HCT116 (cell line): ENCODE results near the gene XPNPEP3. TPM values are rescaled to one million over a fixed set of nuclear protein-coding genes. Genes with fewer than 3 reads are reported as not detected.

ENCODE experiments used
- ATAC-seq: fragments of 200-7000 bp; cut with Tn5 transposase; 2 replicates; pipeline ENCODE4 v1.9.1; 2020; ENCODE audit warnings: mild to moderate bottlenecking, moderate library complexity
- BruUV-seq: library from RNA; stranded (reverse); fragments of 400-500 nt; replicated peaks from 2 replicates; lab custom pipeline; 2021; lab: Mats Ljungman, UMichigan
- CTCF ChIA-PET: fragments of 300-600 bp; sonication (Branson Sonifier 250); formaldehyde crosslinking; loops from one replicate; lab custom pipeline; 2021; ENCODE audit warnings: antibody characterized with exemption; lab: Charles Lee
- POLR2A ChIA-PET: fragments of 300-600, 350-600 bp; sonication (Branson Sonifier 250); formaldehyde crosslinking; loops from one replicate; lab custom pipeline; 2021; ENCODE audit warnings: antibody characterized with exemption; lab: Charles Lee
- RAD21 ChIA-PET, 2 experiments: fragments of 300-600 bp; sonication (Branson Sonifier 250); formaldehyde crosslinking; loops; one replicate each; lab custom pipeline; 2023; ENCODE audit warnings: low total read pairs in 2 of 2; ENCODE audit not compliant: uncharacterized antibody in 2 of 2, unreplicated experiment in 2 of 2, low non-redundant PET in 1 of 2; lab: Charles Lee
- DNase-seq: peaks from one replicate; pipeline ENCODE4 v3.0.0-alpha.2; 2010; ENCODE audit warnings: low read depth, low spot score
- H2AFZ ChIP-seq: fragments of 200-600 bp; shearing (Covaris generic), sonication (generic); 2 replicates; pipeline ENCODE4 v1.6.1; 2017; ENCODE audit warnings: low read depth, mixed run types, mixed read lengths, antibody characterized with exemption, low read length; ENCODE audit not compliant: poor library complexity, severe bottlenecking
- H3K27ac ChIP-seq: 2 replicates; pipeline ENCODE4 v1.5.1; 2012; ENCODE audit warnings: low read depth, low read length
- H3K27me3 ChIP-seq: fragments of 200-600 bp; sonication (generic); 2 replicates; pipeline ENCODE4 v1.6.1; 2016; ENCODE audit warnings: mixed run types, low read length, mixed read lengths; ENCODE audit not compliant: insufficient read depth
- H3K36me3 ChIP-seq, 2 experiments: fragments of 200-500 bp in 1 of 2; fragments of 200-600 bp in 1 of 2; sonication (Bioruptor generic) in 1 of 2; sonication (generic) in 1 of 2; 2 replicates each; pipeline versions ENCODE4 v1.5.1 to v1.6.1; 2014 to 2016; ENCODE audit warnings: low read length in 2 of 2, inconsistent platforms in 1 of 2, mixed read lengths in 1 of 2, mixed run types in 1 of 2; ENCODE audit not compliant: insufficient read depth in 2 of 2, control insufficient read depth in 1 of 2
- H3K4me1 ChIP-seq, 2 experiments: fragments of 200-600 bp in 1 of 2; sonication (generic) in 1 of 2; 2 replicates each; pipeline versions ENCODE4 v1.5.1 to v1.6.1; 2012 to 2017; ENCODE audit warnings: low read length in 2 of 2, inconsistent platforms in 1 of 2, mild to moderate bottlenecking in 1 of 2, mixed read lengths in 1 of 2, mixed run types in 1 of 2, moderate library complexity in 1 of 2; ENCODE audit not compliant: insufficient read depth in 2 of 2, control insufficient read depth in 1 of 2
- H3K4me2 ChIP-seq: fragments of 200-600 bp; sonication (generic); 2 replicates; pipeline ENCODE4 v1.6.1; 2017; ENCODE audit warnings: mixed run types, low read length, mixed read lengths
- H3K4me3 ChIP-seq, 2 experiments: fragments of 200-600 bp in 1 of 2; sonication (generic) in 1 of 2; replicated peaks in 1 of 2; 2 replicates each; pipeline ENCODE4 v1.5.1; 2011 to 2016; ENCODE audit warnings: low read length in 2 of 2, control low read depth in 1 of 2, low read depth in 1 of 2, mild to moderate bottlenecking in 1 of 2, mixed read lengths in 1 of 2, mixed run types in 1 of 2
- H3K79me2 ChIP-seq: fragments of 200-600 bp; sonication (generic); 2 replicates; pipeline ENCODE4 v1.6.1; 2017; ENCODE audit warnings: mild to moderate bottlenecking, mixed run types, low read length, moderate library complexity, mixed read lengths; ENCODE audit not compliant: insufficient read depth
- H3K9ac ChIP-seq: fragments of 200-600 bp; sonication (generic); 2 replicates; pipeline ENCODE4 v1.6.1; 2016; ENCODE audit warnings: low read length, mixed read lengths
- H3K9me2 ChIP-seq: fragments of 200-600 bp; sonication (generic), shearing (Covaris generic); 2 replicates; pipeline ENCODE4 v1.6.1; 2017; ENCODE audit warnings: mixed run types, mild to moderate bottlenecking, moderate library complexity; ENCODE audit not compliant: insufficient read depth
- H3K9me3 ChIP-seq, 2 experiments: fragments of 200-500 bp in 1 of 2; fragments of 200-600 bp in 1 of 2; sonication (Bioruptor generic) in 1 of 2; sonication (generic) in 1 of 2; 2 replicates each; pipeline ENCODE4 v1.6.1; 2014 to 2017; ENCODE audit warnings: low read length in 2 of 2, mixed read lengths in 2 of 2, inconsistent platforms in 1 of 2, low read depth in 1 of 2, mild to moderate bottlenecking in 1 of 2, mixed run types in 1 of 2, moderate library complexity in 1 of 2; ENCODE audit not compliant: control insufficient read depth in 1 of 2, insufficient read depth in 1 of 2
- H4K20me1 ChIP-seq: fragments of 200-600 bp; sonication (generic), shearing (Covaris generic); 2 replicates; pipeline ENCODE4 v1.6.1; 2017; ENCODE audit warnings: mixed run types, mild to moderate bottlenecking, moderate library complexity; ENCODE audit not compliant: insufficient read depth
- EGR1 ChIP-seq: IDR thresholded peaks from 2 replicates; pipeline ENCODE4 v1.6.1; 2012; ENCODE audit warnings: low read depth
- ELF1 ChIP-seq: IDR thresholded peaks from 2 replicates; pipeline ENCODE4 v1.6.1; 2012; ENCODE audit warnings: low read depth, borderline replicate concordance
- FOSL1 ChIP-seq: IDR thresholded peaks from 2 replicates; pipeline ENCODE4 v1.6.1; 2012; ENCODE audit warnings: low read depth
- SP1 ChIP-seq: IDR thresholded peaks from 2 replicates; pipeline ENCODE4 v1.6.1; 2012; ENCODE audit warnings: low read depth
- TCF7L2 ChIP-seq: IDR thresholded peaks from 2 replicates; pipeline ENCODE4 v1.7.0; 2011; ENCODE audit warnings: borderline replicate concordance, inconsistent platforms; ENCODE audit not compliant: insufficient read depth, insufficient read length; ENCODE audit errors: extremely low read depth
- ZFX ChIP-seq: fragments of 450-650 bp; IDR thresholded peaks from 2 replicates; pipeline ENCODE4 v1.6.1; 2017
- ZNF274 ChIP-seq: fragments of 200-500 bp; sonication (Bioruptor generic); IDR thresholded peaks from 2 replicates; pipeline ENCODE4 v1.6.1; 2014; ENCODE audit warnings: mild to moderate bottlenecking, low read depth, low read length, inconsistent platforms
- intact Hi-C: fragments of 100-400 bp; cut with micrococcal nuclease; formaldehyde crosslinking; loops from 2 replicates; pipeline ENCODE4 v1.10.0; 2022
- total RNA-seq: library from RNA; stranded (reverse); gene quantifications from one replicate; pipeline ENCODE4 v1.2.1, GENCODE V29; 2021; ENCODE audit not compliant: unreplicated experiment
- TF ChIP-seq, protein P1 (sequence below): IDR thresholded peaks from 2 replicates; pipeline ENCODE4 v1.6.1; 2011; ENCODE audit warnings: mild to moderate bottlenecking, low read length, moderate library complexity; ENCODE audit not compliant: insufficient replicate concordance; ENCODE audit errors: extremely low read depth
- TF ChIP-seq, protein P2 (sequence below): IDR thresholded peaks from 2 replicates; pipeline ENCODE4 v1.6.1; 2012; ENCODE audit warnings: low read depth

The XPNPEP3 gene
- total RNA-seq, 1 experiment from 2014 or later: 29.8 TPM

DNA sequence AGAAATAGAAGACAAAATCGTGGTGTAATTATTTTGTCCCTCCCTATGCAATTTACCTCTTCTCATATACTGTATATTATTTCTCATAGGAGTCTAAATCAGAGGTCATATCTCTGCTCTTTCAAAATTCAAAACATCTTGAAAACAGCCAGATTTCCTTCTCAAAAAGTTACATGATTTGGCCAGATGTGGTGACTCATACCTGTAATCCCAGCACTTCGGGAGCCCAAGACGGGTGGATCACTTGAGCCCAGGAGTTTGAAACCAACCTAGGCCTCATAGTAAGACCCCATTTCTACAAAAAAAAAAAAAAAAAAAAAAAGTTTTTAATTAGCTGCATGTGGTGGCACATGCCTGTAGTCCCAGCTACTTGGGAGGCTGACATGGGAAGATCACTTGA is 33.9 kb downstream of the XPNPEP3 start:
- intact Hi-C loops: loop anchor here (10.0 kb wide), 1 partner anchor 236 kb away; no protein-coding TSS in a partner anchor
- H3K4me2 ChIP-seq: no peak overlapping the region
- CTCF ChIA-PET: interaction anchor here (1.5 kb wide), 1 partner anchor 8 kb away, joined by 3 read pairs; no protein-coding TSS in a partner anchor
- TF ChIP-seq, protein P1, sequence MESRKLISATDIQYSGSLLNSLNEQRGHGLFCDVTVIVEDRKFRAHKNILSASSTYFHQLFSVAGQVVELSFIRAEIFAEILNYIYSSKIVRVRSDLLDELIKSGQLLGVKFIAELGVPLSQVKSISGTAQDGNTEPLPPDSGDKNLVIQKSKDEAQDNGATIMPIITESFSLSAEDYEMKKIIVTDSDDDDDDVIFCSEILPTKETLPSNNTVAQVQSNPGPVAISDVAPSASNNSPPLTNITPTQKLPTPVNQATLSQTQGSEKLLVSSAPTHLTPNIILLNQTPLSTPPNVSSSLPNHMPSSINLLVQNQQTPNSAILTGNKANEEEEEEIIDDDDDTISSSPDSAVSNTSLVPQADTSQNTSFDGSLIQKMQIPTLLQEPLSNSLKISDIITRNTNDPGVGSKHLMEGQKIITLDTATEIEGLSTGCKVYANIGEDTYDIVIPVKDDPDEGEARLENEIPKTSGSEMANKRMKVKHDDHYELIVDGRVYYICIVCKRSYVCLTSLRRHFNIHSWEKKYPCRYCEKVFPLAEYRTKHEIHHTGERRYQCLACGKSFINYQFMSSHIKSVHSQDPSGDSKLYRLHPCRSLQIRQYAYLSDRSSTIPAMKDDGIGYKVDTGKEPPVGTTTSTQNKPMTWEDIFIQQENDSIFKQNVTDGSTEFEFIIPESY: no peak
- no peak for TF ChIP-seq ZFX
- TF ChIP-seq FOSL1: no peak
- TF ChIP-seq SP1: no peak
- no peak for TF ChIP-seq EGR1
- no peak for TF ChIP-seq TCF7L2
- TF ChIP-seq ELF1: no peak
- TF ChIP-seq ZNF274: no peak
- TF ChIP-seq, protein P2, sequence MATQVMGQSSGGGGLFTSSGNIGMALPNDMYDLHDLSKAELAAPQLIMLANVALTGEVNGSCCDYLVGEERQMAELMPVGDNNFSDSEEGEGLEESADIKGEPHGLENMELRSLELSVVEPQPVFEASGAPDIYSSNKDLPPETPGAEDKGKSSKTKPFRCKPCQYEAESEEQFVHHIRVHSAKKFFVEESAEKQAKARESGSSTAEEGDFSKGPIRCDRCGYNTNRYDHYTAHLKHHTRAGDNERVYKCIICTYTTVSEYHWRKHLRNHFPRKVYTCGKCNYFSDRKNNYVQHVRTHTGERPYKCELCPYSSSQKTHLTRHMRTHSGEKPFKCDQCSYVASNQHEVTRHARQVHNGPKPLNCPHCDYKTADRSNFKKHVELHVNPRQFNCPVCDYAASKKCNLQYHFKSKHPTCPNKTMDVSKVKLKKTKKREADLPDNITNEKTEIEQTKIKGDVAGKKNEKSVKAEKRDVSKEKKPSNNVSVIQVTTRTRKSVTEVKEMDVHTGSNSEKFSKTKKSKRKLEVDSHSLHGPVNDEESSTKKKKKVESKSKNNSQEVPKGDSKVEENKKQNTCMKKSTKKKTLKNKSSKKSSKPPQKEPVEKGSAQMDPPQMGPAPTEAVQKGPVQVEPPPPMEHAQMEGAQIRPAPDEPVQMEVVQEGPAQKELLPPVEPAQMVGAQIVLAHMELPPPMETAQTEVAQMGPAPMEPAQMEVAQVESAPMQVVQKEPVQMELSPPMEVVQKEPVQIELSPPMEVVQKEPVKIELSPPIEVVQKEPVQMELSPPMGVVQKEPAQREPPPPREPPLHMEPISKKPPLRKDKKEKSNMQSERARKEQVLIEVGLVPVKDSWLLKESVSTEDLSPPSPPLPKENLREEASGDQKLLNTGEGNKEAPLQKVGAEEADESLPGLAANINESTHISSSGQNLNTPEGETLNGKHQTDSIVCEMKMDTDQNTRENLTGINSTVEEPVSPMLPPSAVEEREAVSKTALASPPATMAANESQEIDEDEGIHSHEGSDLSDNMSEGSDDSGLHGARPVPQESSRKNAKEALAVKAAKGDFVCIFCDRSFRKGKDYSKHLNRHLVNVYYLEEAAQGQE: no peak
- no peak for ATAC-seq
- no peaks in the 10 kb centered on the region for H3K27me3 ChIP-seq
- RAD21 ChIA-PET: no interaction called here
- H3K36me3 ChIP-seq: peaks cover 18 to 29% of the 10 kb centered on the region in 2 experiments; a peak in 3 of 4 replicates
- DNase-seq: no peak
- BruUV-seq: no TSS peak
- H3K4me3 ChIP-seq: no peak overlapping the region
- no peak overlapping the region for H3K9ac ChIP-seq
- no peaks in the 10 kb centered on the region for H3K4me1 ChIP-seq
- no peak overlapping the region for H2AFZ ChIP-seq
- POLR2A ChIA-PET: no interaction called here
- no peaks in the 10 kb centered on the region for H3K79me2 ChIP-seq
- H3K9me2 ChIP-seq: no peaks in the 10 kb centered on the region
- no peaks in the 10 kb centered on the region for H4K20me1 ChIP-seq
- H3K27ac ChIP-seq: no peak overlapping the region
- no peaks in the 10 kb centered on the region for H3K9me3 ChIP-seq
